ENCODE measurements around the gene UIMC1. TPM values are rescaled to one million over a fixed set of nuclear protein-coding genes. Genes with fewer than 3 reads are reported as not detected.
A peak's percentile ranks its signal among the peaks of the same experiment; 100 is the strongest.

UIMC1 gene
- total RNA-seq, 1 experiment from 2014 or later: 96.3 TPM

GRCh38 chr5:177044641-177045040 is 38.1 kb upstream of the UIMC1 start:
- Mint-ChIP-seq H3K4me1 (ENCODE audit: insufficient read depth, unreplicated experiment) (peaks cover 12% of the 10 kb centered on the region), H3K27me3 (ENCODE audit: insufficient read depth, unreplicated experiment) (no peaks in the 10 kb centered on the region), H3K9me3 (ENCODE audit: unreplicated experiment) (no peaks in the 10 kb centered on the region), H3K27ac (ENCODE audit: low read depth, unreplicated experiment) (no peak overlapping the region), H3K4me3 (ENCODE audit: unreplicated experiment) (no peak overlapping the region), H3K36me3 (ENCODE audit: insufficient read depth, unreplicated experiment) (peaks cover 83% of the 10 kb centered on the region)
- POLR2A ChIA-PET: interaction anchor here (1.0 to 1.2 kb wide), 3 partner anchors 21 to 42 kb away, joined by 3 read pairs; partner anchors contain the start of gene FGFR4
- no TSS peak for BruUV-seq (replicated peaks)
- no peak for TF ChIP-seq CTCF (IDR thresholded peaks at IDR 0.05; ENCODE audit: unreplicated experiment)
- intact Hi-C loops (cut with micrococcal nuclease): no loop called here
- no peak for DNase-seq (ENCODE audit: unreplicated experiment)
- CTCF ChIA-PET: interaction anchor here (0.5 to 3.3 kb wide), 4 partner anchors 27 to 1125 kb away, joined by 3 to 12 read pairs (median 3); no protein-coding TSS in a partner anchor

- TF ChIP-seq CTCF (IDR thresholded peaks at IDR 0.05; ENCODE audit: unreplicated experiment): no peak
- peaks cover 76% of the 10 kb centered on the region for H3K36me3 Mint-ChIP-seq (ENCODE audit: insufficient read depth, unreplicated experiment)
- CTCF ChIA-PET: interaction anchor here (0.5 to 3.3 kb wide), 3 partner anchors 28 to 1124 kb away, joined by 3 to 12 read pairs (median 3); no protein-coding TSS in a partner anchor
Measured at GRCh38 chr5:177043958-177044357, 37.4 kb upstream of the UIMC1 start.

GRCh38 chr5:177043114-177043513 is 36.5 kb upstream of the UIMC1 start:
- intact Hi-C loops (cut with micrococcal nuclease): no loop called here
- Mint-ChIP-seq H3K4me3 (ENCODE audit: unreplicated experiment) (no peak overlapping the region), H3K4me1 (ENCODE audit: insufficient read depth, unreplicated experiment) (peaks cover 12% of the 10 kb centered on the region), H3K27ac (ENCODE audit: low read depth, unreplicated experiment) (no peak overlapping the region), H3K36me3 (ENCODE audit: insufficient read depth, unreplicated experiment) (peaks cover 68% of the 10 kb centered on the region), H3K27me3 (ENCODE audit: insufficient read depth, unreplicated experiment) (no peaks in the 10 kb centered on the region), H3K9me3 (ENCODE audit: unreplicated experiment) (no peaks in the 10 kb centered on the region)
- no peak for DNase-seq (ENCODE audit: unreplicated experiment)
- BruUV-seq (replicated peaks): no TSS peak
- ChIA-PET CTCF (interaction anchor here (0.7 to 3.3 kb wide), 2 partner anchors 29 to 108 kb away, joined by 3 to 12 read pairs; no protein-coding TSS in a partner anchor), POLR2A (no interaction called here)
- TF ChIP-seq CTCF (IDR thresholded peaks at IDR 0.05; ENCODE audit: unreplicated experiment): no peak

More at GRCh38 chr5:177043958-177044357, 37.4 kb upstream of the UIMC1 start:
- Mint-ChIP-seq H3K9me3 (ENCODE audit: unreplicated experiment) (no peaks in the 10 kb centered on the region), H3K27me3 (ENCODE audit: insufficient read depth, unreplicated experiment) (no peaks in the 10 kb centered on the region), H3K4me3 (ENCODE audit: unreplicated experiment) (no peak overlapping the region), H3K27ac (ENCODE audit: low read depth, unreplicated experiment) (peak overlapping the region; percentile 11), H3K4me1 (ENCODE audit: insufficient read depth, unreplicated experiment) (peaks cover 12% of the 10 kb centered on the region)
- no TSS peak for BruUV-seq (replicated peaks)
- no peak for DNase-seq (ENCODE audit: unreplicated experiment)
- intact Hi-C loops (cut with micrococcal nuclease): no loop called here
- POLR2A ChIA-PET: interaction anchor here (1.0 to 1.1 kb wide), 2 partner anchors 20 to 38 kb away, joined by 3 read pairs; no protein-coding TSS in a partner anchor

GRCh38 chr5:177041936-177042335 is 35.4 kb upstream of the UIMC1 start:
- intact Hi-C loops (cut with micrococcal nuclease): no loop called here
- H3K9me3 Mint-ChIP-seq (ENCODE audit: unreplicated experiment): no peaks in the 10 kb centered on the region
- CTCF ChIA-PET: interaction anchor here (0.6 to 1.0 kb wide), 4 partner anchors 36 to 642 kb away, joined by 3 to 5 read pairs (median 3); no protein-coding TSS in a partner anchor
- no peaks in the 10 kb centered on the region for H3K27me3 Mint-ChIP-seq (ENCODE audit: insufficient read depth, unreplicated experiment)
- H3K4me1 Mint-ChIP-seq (ENCODE audit: insufficient read depth, unreplicated experiment): peaks cover 12% of the 10 kb centered on the region
- no peak for DNase-seq (ENCODE audit: unreplicated experiment)
- POLR2A ChIA-PET: interaction anchor here (0.7 to 1.9 kb wide), 6 partner anchors 10 to 120 kb away, joined by 3 to 8 read pairs (median 4); no protein-coding TSS in a partner anchor
- no peak for TF ChIP-seq CTCF (IDR thresholded peaks at IDR 0.05; ENCODE audit: unreplicated experiment)
- H3K4me3 Mint-ChIP-seq (ENCODE audit: unreplicated experiment): no peak overlapping the region
- BruUV-seq (replicated peaks): no TSS peak
- peaks cover 57% of the 10 kb centered on the region for H3K36me3 Mint-ChIP-seq (ENCODE audit: insufficient read depth, unreplicated experiment)
- H3K27ac Mint-ChIP-seq (ENCODE audit: low read depth, unreplicated experiment): no peak overlapping the region

All from MCF 10A (cell line).